GM18519 (cell line): ENCODE results near the gene SPATA31D4.

Source experiments
- ATAC-seq: cut with Tn5 transposase; IDR thresholded peaks from one replicate; pipeline ENCODE4 v1.9.1; 2021; ENCODE audit warnings: mild to moderate bottlenecking, moderate library complexity; ENCODE audit not compliant: unreplicated experiment, low FRiP score

Gene SPATA31D4

GRCh38 chr9:81964218-81965171 is 36.3 kb downstream of the SPATA31D4 start:
- ATAC-seq: no peak

- ATAC-seq: no peak
Measured at GRCh38 chr9:81968026-81968425, 39.8 kb downstream of the SPATA31D4 start.

- no peak for ATAC-seq
Measured at GRCh38 chr9:81969971-81970370, 41.7 kb downstream of the SPATA31D4 start.

GRCh38 chr9:81971727-81972126 is 43.5 kb downstream of the SPATA31D4 start:
- ATAC-seq: no peak

GRCh38 chr9:81974764-81975163 is 46.5 kb downstream of the SPATA31D4 start:
- ATAC-seq: no peak

- ATAC-seq: no peak
Measured at GRCh38 chr9:81976351-81976750, 48.1 kb downstream of the SPATA31D4 start.

- no peak for ATAC-seq
Measured at GRCh38 chr9:81979196-81979595, 51.0 kb downstream of the SPATA31D4 start.

- ATAC-seq: no peak
Measured at GRCh38 chr9:81980568-81980967, 52.3 kb downstream of the SPATA31D4 start.

- no peak for ATAC-seq
Measured at GRCh38 chr9:81981883-81982282, 53.7 kb downstream of the SPATA31D4 start.
